K562 (cell line): ENCODE results near the gene NMRK1. TPM values are rescaled to one million over a fixed set of nuclear protein-coding genes. Genes with fewer than 3 reads are reported as not detected.

Experiments used
- BACH1 ChIP-seq: fragments of 200-800 bp; sonication (Bioruptor generic); IDR thresholded peaks from 2 replicates; pipeline ENCODE4 v1.6.1; 2016; ENCODE audit warnings: missing genetic modification characterization, missing compliant biosample characterization
- CHD7 ChIP-seq: fragments of 200-600 bp; sonication (generic); IDR thresholded peaks from one replicate; pipeline ENCODE4 v1.6.1; 2012; ENCODE audit warnings: mild to moderate bottlenecking, low read depth, low read length, inconsistent platforms
- DDX20 ChIP-seq: fragments of 450-650 bp; IDR thresholded peaks from 2 replicates; pipeline ENCODE4 v1.6.1; 2016; ENCODE audit warnings: missing genetic modification characterization, low read depth, mild to moderate bottlenecking, missing compliant biosample characterization, moderate library complexity
- DMBX1 ChIP-seq: fragments of 250-450 bp; sonication (Bioruptor Pico); IDR thresholded peaks from 2 replicates; pipeline ENCODE4 v1.8.0; 2022; ENCODE audit warnings: inconsistent platforms, mild to moderate bottlenecking, moderate library complexity, borderline replicate concordance
- FOSL1 ChIP-seq: fragments of 200-800 bp; sonication (Bioruptor generic); conservative IDR thresholded peaks from 2 replicates; pipeline ENCODE4 v1.6.1; 2016; ENCODE audit warnings: missing genetic modification characterization, missing compliant biosample characterization
- NCOR1 ChIP-seq: fragments of 450-650 bp; IDR thresholded peaks from 2 replicates; pipeline ENCODE4 v1.6.1; 2016; ENCODE audit warnings: mild to moderate bottlenecking, moderate library complexity
- NONO ChIP-seq, 2 experiments: fragments of 200-400 bp in 1 of 2; fragments of 450-650 bp in 1 of 2; formaldehyde crosslinking in 1 of 2; IDR thresholded peaks; 2 replicates each; pipeline ENCODE4 v1.6.1; 2017; ENCODE audit warnings: low read depth in 2 of 2, mild to moderate bottlenecking in 2 of 2, moderate library complexity in 2 of 2, low read length in 1 of 2
- POLR2AphosphoS2 ChIP-seq: IDR thresholded peaks from 2 replicates; pipeline ENCODE4 v1.6.1; 2012; ENCODE audit warnings: low read length, improper control_type of control experiment
- SRF ChIP-seq, 2 experiments: fragments of 250-450, 450-650 bp in 1 of 2; sonication (Bioruptor Pico) in 1 of 2; sonication (generic) in 1 of 2; formaldehyde crosslinking; IDR thresholded peaks; 2 replicates each; pipeline versions ENCODE4 v1.5.0 to v1.5.1; 2020 to 2022; ENCODE audit warnings: mild to moderate bottlenecking in 1 of 2, missing genetic modification reagents in 1 of 2
- TCF15 ChIP-seq: fragments of 250-450 bp; sonication (Bioruptor Pico); IDR thresholded peaks from 2 replicates; pipeline ENCODE4 v1.8.0; 2022; ENCODE audit warnings: moderate library complexity, mild to moderate bottlenecking, inconsistent platforms
- ZNF512 ChIP-seq: IDR thresholded peaks from 2 replicates; pipeline ENCODE4 v1.6.1; 2016; ENCODE audit warnings: missing genetic modification characterization, missing compliant biosample characterization
- ZNF561 ChIP-seq: fragments of 450-650 bp; formaldehyde crosslinking; conservative IDR thresholded peaks from 2 replicates; pipeline ENCODE4 v1.4.0; 2020; ENCODE audit warnings: mild to moderate bottlenecking, moderate library complexity
- polyA plus RNA-seq, 8 experiments: library from polyadenylated mRNA; depleted of rRNA in 4 of 8; stranded (reverse) in 5 of 8; unstranded in 3 of 8; fragments of >200 nt; fragmentation: Nextera tagmentation in 2 of 8; fragmentation: Illumina TruSeq in 1 of 8; extraction: Ambion mirVana in 2 of 8; extraction: Trizol in 1 of 8; gene quantifications; 2 replicates each; pipeline versions ENCODE4 v1.2.1 to v1.2.3, GENCODE V29; 2011 to 2014; ENCODE audit warnings: inconsistent platforms in 1 of 8, missing spikeins in 1 of 8
- total RNA-seq, 7 experiments: library from RNA; depleted of rRNA in 6 of 7; stranded (reverse); fragments of >200 nt in 6 of 7; fragmentation: Illumina TruSeq in 2 of 7; extraction: Trizol in 2 of 7; gene quantifications; 2 replicates each; pipeline versions ENCODE4 v1.2.1 to v1.2.3, GENCODE V29; 2011 to 2021; ENCODE audit warnings: low replicate concordance in 1 of 7

NMRK1 gene
- total and polyA plus RNA-seq, 9 of the 15 experiments (the other 6 are each of a cell fraction or from before 2014, with no cell fraction given): 1.1 to 3.5 (median 1.7) TPM

DNA sequence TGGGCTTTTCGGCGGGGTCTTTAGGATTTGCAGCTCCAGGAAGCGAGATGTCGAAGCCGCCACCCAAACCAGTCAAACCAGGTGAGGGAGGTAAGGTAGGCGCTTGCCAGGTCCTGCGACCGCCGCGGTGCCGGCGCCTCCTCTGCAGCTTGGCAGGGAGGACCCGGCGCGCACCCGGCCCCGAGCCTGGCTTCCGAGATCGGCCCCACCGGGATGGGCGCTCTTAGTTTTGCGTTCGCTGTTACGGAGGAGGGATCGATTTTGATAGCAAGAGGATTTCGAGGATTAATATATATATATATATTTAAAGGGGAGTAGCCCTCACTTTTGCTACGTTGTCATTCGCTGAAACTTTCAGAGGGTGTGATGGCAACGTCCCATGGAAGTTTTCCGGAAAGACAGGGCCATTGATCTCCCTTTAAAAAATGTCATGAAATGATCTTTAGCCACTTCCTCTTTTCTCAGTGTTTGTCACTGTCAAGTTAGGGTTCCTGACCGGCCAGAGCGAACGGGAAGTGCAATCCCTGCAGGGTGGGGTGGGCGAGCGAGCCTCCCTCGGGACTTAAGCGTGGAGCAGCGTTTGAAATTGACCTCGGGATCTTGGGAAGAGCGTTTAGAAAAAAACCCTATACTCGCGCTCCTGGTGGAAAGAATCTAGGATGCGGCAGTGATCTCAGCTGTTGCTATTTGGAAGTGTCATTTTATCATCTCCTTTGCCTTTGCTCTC is 854 bp upstream of the NMRK1 start (continued):
- TF ChIP-seq CHD7: no peak
- TF ChIP-seq POLR2AphosphoS2: no peak
- TF ChIP-seq TCF15 (CRISPR knock-in tag): no peak
- no peak for TF ChIP-seq BACH1
- TF ChIP-seq DMBX1: no peak
- TF ChIP-seq NONO (IDR thresholded peaks at IDR 0.05; ENCODE audit: low read depth in 2 of 2, low read length in 1 of 2): 0 out of 4 replicates have a peak, but pooled peaks of 1 of the 2 experiments have one; percentile 2
- TF ChIP-seq NCOR1: no peak
- TF ChIP-seq DDX20: no peak
- TF ChIP-seq SRF (CRISPR knock-in tag; IDR thresholded peaks at IDR 0.05): no peak
- TF ChIP-seq ZNF512 (tag): no peak
- TF ChIP-seq ZNF561 (CRISPR knock-in tag): no peak
- TF ChIP-seq FOSL1 (tag): no peak
